GM12873 (cell line): ENCODE results near the gene VARS1.

ENCODE experiments used
- TF ChIP-seq, protein P1 (sequence below): IDR thresholded peaks from 2 replicates; pipeline ENCODE4 v1.5.1; 2012; ENCODE audit warnings: low read depth, mild to moderate bottlenecking, moderate library complexity, low read length, control low read depth; ENCODE audit not compliant: insufficient read depth; ENCODE audit errors: missing control alignments

Gene VARS1

DNA sequence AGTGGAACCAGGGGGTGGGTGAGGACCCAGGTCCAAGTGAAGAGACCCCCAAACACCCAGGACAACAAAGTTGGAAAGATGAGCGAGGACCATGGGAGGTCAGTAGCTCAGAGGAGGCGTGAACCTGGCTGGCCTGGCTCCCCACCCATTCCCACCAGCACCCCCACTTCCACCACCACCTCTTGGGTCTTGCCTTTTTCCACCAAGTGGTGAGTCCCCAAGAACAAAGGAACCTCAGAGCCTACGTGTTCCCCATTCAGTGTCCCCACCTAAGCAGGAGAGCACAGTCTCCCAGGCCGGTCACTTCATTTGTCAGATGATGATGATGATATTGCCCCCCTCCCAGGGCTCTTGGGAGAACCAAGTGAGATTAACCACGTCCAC lies 17.9 kb downstream of the VARS1 start:
- TF ChIP-seq, protein P1, sequence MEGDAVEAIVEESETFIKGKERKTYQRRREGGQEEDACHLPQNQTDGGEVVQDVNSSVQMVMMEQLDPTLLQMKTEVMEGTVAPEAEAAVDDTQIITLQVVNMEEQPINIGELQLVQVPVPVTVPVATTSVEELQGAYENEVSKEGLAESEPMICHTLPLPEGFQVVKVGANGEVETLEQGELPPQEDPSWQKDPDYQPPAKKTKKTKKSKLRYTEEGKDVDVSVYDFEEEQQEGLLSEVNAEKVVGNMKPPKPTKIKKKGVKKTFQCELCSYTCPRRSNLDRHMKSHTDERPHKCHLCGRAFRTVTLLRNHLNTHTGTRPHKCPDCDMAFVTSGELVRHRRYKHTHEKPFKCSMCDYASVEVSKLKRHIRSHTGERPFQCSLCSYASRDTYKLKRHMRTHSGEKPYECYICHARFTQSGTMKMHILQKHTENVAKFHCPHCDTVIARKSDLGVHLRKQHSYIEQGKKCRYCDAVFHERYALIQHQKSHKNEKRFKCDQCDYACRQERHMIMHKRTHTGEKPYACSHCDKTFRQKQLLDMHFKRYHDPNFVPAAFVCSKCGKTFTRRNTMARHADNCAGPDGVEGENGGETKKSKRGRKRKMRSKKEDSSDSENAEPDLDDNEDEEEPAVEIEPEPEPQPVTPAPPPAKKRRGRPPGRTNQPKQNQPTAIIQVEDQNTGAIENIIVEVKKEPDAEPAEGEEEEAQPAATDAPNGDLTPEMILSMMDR: no peak

DNA sequence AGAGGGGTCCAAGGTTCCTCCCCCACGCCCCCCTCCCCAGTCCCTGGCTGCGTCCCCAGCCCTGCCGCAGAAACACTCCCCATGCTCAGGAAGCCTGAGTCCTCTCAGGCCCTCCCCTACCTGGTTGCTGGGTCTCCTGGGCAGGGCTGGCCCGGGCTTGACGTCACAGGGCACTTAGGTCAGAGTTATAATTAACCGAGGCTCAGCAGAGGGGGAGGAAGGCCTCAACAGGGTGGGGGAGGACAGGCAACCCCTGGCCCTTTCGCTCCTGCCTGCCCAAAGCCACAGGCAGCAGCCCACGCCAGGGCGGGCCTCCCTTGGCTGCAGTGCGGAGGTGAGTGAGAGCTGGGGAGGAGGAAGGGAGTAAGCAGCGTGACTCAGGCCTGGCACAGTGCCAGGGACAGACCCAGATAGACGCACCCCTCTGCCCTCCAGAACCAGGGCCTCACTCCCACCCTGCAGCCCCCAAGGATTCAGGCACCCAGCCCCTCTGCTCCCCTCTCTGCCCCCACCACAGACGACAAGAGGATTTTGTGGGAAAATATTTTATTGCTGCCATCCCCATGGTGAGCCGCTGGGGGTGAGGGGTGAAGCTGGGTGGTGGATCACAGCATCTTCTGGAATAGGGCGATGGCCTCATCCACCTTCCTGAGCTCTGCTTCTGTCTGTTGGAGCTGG lies 18.4 kb downstream of the VARS1 start, which contains the start of gene VWA7:
TSS of gene VWA7 (minus strand) at position 340 of the 678 bp plus-strand sequence. CDS start 549 bp downstream, outside the sequence.
- TF ChIP-seq, protein P1: peak; percentile 18

DNA sequence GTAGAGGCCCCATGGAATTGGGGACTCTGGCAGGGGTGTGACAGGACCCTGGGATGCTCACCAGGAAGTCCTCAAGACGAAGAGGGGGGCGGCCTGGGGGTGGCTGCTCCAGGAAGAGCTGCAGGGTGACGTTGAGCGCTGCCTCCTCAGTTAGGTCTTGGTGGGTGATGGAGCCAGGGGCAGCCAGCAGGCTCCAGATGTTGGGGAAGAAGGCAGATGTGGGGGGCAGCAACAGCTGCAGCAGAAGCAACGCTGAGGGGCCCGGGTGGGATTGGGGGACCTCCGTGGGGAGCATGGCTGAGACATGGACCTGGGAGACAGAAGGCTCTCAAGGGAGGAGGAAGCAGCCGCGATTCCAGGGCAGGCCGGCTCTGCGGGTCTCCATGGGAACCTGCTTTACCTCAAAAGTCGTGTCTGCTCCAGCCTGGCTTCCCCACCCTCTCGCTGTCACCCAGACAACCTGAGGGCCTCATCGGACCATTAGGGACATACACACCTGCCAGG lies 19.0 kb downstream of the VARS1 start:
- TF ChIP-seq, protein P1: no peak

DNA sequence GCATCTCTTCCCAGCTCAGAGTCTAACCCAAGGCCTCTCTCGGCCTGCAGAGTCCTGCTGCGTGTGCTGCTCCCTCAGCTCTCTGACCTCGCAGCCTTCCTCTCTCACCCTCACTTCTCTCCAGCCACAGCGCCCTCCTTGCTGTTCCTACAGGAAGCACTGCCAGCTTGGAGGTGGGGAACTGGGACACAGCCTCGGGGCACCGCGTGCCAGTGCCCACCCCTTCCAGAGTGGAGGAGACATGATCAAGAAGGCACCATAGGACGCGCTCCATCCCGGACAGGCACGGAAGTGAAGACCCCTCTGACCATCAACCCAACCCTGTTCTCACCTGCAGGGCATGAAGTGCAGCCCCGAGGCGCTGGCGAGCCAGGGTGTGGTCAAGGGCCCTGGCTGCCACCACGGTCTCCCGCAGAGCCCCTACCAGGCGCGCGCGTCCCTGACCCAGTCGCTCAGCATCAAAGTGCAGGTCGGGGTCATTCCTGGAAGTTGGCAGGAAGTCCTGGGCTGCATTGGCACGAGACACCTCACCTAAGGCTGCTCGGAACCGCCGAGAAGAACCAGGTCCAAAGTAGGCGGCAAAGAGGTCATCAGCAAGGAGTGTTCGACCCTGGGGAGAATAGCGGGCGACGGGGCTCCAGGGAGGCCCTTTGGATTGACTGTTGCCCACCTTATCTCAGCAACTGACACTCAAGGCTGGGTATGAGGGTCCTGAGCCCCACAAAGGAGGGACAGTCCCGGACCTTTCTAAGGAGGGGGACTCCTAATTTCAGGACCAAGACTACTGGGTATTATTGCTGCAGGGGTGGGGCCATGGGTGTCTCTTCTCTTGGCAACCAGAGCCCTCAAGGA lies 19.7 kb downstream of the VARS1 start:
- TF ChIP-seq, protein P1: no peak

DNA sequence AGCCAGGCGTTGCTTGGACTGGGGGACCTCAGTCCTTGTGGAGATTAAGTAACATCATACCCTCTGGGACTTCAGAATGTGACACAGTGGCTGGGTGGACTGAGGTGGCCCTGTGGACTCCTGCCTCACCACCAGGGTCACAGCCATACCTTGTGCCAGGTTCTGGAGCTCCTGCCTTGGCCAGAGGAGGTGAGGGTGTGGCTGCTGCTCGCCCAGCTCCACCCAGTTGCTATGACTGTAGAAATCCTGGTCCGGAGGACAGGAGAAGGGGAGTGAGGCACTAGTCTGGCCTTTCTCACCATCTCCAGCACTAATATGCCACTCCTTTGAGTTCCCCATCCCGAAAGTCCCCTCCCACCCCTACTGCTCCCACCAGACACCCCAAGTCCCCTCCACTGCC lies 20.4 kb downstream of the VARS1 start:
- TF ChIP-seq, protein P1: no peak

DNA sequence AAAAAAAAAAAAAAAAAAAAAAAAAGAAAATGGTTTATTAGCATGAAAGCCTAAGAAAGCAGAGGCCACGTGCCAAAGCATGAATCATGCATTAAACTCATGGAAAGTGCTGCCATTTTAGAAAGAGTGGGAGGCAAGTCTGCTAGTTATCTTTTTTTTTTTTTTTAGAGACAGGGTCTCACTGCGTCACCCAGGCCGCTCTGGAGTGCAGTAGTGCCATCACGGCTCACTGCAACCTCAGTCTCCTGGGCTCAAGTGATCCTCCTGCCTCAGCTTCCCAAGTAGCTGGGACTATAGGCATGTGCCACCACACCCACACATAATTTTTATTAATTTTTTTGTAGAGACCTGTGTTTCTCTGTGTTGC lies 23.6 kb downstream of the VARS1 start:
- TF ChIP-seq, protein P1: no peak

DNA sequence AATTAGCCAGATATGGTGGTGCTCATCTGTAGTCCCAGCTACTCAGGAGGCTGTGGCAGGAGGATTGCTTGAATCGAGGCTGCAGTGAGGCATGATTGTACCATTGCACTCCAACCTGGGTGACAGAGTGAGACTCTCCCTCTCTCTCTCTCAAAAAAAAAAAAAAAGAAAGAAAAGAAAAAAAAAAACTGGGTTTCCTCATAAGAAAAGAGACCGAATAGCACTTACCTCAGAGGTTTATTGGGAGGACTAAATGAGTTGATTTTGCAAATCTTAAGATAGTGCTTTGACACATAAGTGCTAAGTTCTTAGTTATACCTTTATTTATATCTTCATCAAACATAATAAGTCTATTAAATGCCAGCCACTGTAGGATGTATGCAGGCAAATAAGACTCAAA lies 24.7 kb downstream of the VARS1 start:
- TF ChIP-seq, protein P1: no peak
